Measurements from ENCODE around the gene RFC2.

Gene RFC2

DNA sequence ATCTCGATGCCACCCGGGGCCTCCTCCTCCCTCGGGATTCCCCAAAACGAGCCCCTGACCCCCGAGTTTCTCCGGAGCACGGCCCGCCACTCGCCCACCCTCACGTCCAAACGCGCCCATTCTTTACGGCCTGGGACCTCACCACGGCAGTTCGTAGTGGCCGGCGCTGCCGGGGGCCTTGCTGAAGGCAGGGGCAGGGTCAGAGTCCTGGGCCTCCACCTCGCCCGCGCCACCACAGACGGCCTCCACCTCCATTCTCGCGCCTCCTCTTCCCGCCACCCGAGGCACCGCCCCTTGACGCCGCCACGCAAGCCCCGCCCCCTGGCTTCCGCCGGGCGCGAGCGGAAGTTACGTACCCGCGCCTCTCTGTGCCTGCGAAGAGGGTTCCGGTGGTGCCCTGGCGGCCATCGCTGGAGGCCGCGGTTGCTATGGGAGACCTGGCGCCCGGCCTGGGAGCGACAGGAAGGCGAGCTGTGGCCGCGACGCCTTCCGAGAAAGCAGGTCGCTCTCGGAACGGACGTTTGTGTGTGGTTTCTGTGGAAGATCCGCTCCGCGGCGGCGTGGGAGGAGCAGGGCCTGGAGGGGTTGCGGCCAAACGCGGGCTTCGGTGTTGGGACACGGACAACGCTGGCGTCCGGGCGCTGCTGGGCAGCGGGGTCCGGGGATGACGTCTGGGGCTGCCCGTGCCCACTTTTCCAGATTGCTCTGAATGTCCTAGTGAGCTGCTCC, at the start of gene RFC2:
Gene RFC2 (minus strand): TSS at position 271 of the 729 bp plus-strand sequence. CDS start 16 bp downstream, at position 255.
- Histone ChIP-seq H3K4me3 (ENCODE audit: low read depth, low read length) (peak within 1 kb of the TSS; percentile 86), H3K27ac (ENCODE audit: low read depth, low read length) (peak within 1 kb of the TSS; percentile 92), H3K9me3 (ENCODE audit: control insufficient read depth, insufficient read depth, low read length) (no peaks in the 10 kb centered on the region), H3K36me3 (ENCODE audit: control insufficient read depth, insufficient read depth, low read length) (peaks cover 26% of the 10 kb centered on the region), H3K27me3 (ENCODE audit: control insufficient read depth, insufficient read depth, low read length) (no peaks in the 10 kb centered on the region), H3K9ac (ENCODE audit: low read depth, low read length) (peak within 1 kb of the TSS; percentile 92), H3K4me1 (ENCODE audit: control insufficient read depth, insufficient read depth, low read length) (peaks cover 3% of the 10 kb centered on the region; the same call in 1 of the 2 replicates)

DNA sequence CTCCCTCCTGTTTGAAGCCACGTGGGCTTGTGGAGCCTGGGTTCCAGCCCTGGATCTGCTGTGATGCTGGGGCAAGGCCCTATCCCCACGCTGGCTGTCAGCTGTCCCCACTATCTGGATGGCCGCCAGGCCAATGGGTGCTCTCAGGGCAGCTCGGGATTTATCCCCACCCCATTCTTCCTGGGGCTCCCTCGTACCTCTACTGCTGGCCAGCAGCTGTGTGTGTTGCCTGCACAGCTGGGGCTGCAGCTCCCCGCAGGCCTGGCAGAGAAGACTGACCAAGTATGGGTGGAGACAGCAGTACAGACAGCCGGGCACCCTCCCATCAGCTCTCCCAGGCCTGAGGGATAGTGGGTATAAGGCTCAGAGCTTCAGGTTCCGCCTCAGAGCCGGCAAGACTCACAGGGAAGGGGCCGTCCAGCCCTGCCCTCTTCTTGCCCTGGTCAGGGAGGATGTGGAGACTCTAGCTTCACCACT, 48.6 kb upstream of the RFC2 start:
- H3K9me3 ChIP-seq (ENCODE audit: control insufficient read depth, insufficient read depth, low read length), result no peaks in the 10 kb centered on the region
- H3K9ac ChIP-seq (ENCODE audit: low read depth, low read length), result no peak overlapping the region
- H3K4me1 ChIP-seq (ENCODE audit: control insufficient read depth, insufficient read depth, low read length), result no peaks in the 10 kb centered on the region
- no peak overlapping the region for H3K4me3 ChIP-seq (ENCODE audit: low read depth, low read length)
- H3K36me3 ChIP-seq (ENCODE audit: control insufficient read depth, insufficient read depth, low read length), result no peaks in the 10 kb centered on the region
- no peak overlapping the region for H3K27ac ChIP-seq (ENCODE audit: low read depth, low read length)
- H3K27me3 ChIP-seq (ENCODE audit: control insufficient read depth, insufficient read depth, low read length), result no peaks in the 10 kb centered on the region

DNA sequence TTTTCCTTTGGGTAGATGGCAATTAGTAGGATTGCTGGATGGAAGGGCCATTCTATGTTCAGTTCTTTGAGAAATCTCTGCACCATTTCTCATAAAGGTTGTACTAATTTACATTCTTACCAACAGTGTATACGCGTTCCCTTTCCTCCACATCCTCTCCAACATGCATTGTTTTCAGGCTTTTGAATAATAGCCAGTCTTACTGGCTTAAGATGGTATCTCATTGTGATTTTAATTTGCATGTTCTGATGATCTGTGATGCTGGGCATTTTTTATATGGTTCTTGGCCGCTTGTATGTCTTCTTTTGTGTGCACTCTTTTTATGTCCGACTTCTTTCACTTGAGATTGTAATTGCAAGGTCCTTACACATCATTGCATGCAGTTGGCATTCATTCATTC, 46.7 kb upstream of the RFC2 start:
- Histone ChIP-seq H3K27ac (ENCODE audit: low read depth, low read length) (no peak overlapping the region), H3K36me3 (ENCODE audit: control insufficient read depth, insufficient read depth, low read length) (no peaks in the 10 kb centered on the region), H3K27me3 (ENCODE audit: control insufficient read depth, insufficient read depth, low read length) (no peaks in the 10 kb centered on the region), H3K4me1 (ENCODE audit: control insufficient read depth, insufficient read depth, low read length) (no peaks in the 10 kb centered on the region), H3K4me3 (ENCODE audit: low read depth, low read length) (no peak overlapping the region), H3K9ac (ENCODE audit: low read depth, low read length) (no peak overlapping the region), H3K9me3 (ENCODE audit: control insufficient read depth, insufficient read depth, low read length) (no peaks in the 10 kb centered on the region)

DNA sequence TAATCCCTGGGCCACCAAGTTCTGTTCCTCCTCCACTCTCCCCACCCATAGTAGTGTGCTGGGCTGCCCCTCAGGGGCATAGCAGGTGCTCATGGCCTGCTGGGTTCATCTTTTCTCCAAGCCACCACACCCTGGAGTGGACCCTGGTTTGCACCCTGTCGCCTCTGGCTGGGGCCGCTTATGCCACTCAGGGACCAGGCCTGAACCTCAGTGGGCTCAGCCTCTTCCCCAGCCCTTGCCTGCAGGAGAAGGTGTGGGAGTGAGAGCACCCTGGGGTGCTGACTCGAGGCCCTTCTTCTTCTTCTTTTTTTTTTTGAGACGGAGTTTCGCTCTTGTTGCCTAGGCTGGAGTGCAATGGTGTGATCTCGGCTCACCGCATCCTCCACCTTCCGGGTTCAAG, 45.2 kb upstream of the RFC2 start:
- Histone ChIP-seq H3K36me3 (ENCODE audit: control insufficient read depth, insufficient read depth, low read length) (no peaks in the 10 kb centered on the region), H3K9me3 (ENCODE audit: control insufficient read depth, insufficient read depth, low read length) (no peaks in the 10 kb centered on the region), H3K4me3 (ENCODE audit: low read depth, low read length) (no peak overlapping the region), H3K4me1 (ENCODE audit: control insufficient read depth, insufficient read depth, low read length) (peaks cover 5% of the 10 kb centered on the region), H3K27me3 (ENCODE audit: control insufficient read depth, insufficient read depth, low read length) (no peaks in the 10 kb centered on the region), H3K9ac (ENCODE audit: low read depth, low read length) (no peak overlapping the region), H3K27ac (ENCODE audit: low read depth, low read length) (no peak overlapping the region)

DNA sequence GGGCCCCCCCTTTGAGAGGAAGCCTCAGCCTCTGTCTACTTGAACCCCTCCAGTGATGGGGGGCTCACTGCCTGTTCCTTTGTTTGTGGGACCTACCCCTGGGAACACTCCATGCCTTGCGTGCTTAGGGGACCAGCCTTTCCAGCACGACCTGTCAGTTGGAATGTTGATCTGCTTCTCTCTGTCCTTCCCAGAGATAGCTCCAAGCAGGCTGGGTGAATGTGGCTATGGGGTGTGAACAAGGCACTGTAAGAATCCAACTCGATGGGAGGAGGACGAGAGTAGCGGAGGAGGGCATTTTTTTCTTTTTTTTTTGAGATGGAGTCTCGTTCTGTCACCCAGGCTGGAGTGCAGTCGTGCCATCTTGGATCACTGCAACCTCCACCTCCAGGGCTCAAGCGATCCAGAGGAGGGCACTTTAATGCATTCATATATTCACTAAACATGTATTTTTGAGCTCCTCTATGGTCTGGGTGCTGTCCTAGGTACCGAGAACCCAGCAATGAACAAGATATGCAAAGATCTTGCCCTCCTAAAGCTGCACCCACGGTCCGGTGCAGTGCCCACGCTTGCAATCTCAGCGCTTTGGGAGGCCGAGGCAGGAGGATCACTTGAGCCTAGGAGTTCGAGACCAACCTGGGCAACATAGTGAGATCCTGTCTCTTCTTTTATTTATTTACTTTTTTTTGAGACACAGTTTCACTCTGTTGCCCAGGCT, 43.5 kb upstream of the RFC2 start:
- Histone ChIP-seq H3K27ac (ENCODE audit: low read depth, low read length) (no peak overlapping the region), H3K4me1 (ENCODE audit: control insufficient read depth, insufficient read depth, low read length) (peaks cover 17% of the 10 kb centered on the region), H3K4me3 (ENCODE audit: low read depth, low read length) (no peak overlapping the region), H3K9ac (ENCODE audit: low read depth, low read length) (no peak overlapping the region), H3K9me3 (ENCODE audit: control insufficient read depth, insufficient read depth, low read length) (no peaks in the 10 kb centered on the region), H3K27me3 (ENCODE audit: control insufficient read depth, insufficient read depth, low read length) (no peaks in the 10 kb centered on the region), H3K36me3 (ENCODE audit: control insufficient read depth, insufficient read depth, low read length) (no peaks in the 10 kb centered on the region)

DNA sequence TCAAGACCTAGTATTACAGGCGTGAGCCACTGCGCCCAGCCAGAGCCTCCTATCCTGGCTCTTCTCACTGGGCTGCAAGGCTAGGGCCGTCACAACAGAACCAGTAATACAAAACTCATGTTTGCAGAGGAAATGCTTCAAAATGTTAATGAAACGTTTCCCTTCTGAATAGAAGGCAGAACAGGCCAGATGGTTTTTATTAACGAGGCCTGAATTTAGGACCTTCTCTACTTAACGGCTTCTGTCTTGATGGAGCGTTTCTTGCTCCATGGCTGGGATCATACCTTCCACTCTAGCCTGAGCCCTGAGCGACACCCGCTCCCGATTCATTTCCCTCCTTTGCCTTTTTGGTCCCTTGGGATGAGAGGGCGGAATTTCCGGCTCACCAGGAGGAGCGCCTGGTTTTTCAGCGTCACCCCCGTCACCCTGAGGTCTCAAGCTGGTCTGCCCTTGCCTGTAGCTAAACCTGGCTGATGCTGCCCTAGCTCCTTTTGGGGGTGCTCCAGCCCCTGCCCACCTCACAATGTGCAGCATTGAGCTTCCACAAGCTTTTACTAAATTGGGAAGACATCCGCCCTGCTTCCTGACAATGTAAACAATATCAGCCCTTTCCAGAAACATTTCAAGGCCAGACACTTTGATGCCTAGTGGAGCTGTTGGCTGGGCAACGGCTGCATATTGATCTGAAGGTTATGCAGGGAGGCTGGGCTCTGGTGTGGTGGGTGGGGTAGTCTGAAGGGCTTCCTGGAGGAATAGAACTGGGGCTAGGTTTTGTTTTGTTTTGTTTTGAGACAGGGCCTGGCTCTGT, 40.2 kb upstream of the RFC2 start:
- H3K4me1 ChIP-seq (ENCODE audit: control insufficient read depth, insufficient read depth, low read length), result peaks cover 26% of the 10 kb centered on the region
- no peak overlapping the region for H3K27ac ChIP-seq (ENCODE audit: low read depth, low read length)
- H3K9ac ChIP-seq (ENCODE audit: low read depth, low read length), result no peak overlapping the region

DNA sequence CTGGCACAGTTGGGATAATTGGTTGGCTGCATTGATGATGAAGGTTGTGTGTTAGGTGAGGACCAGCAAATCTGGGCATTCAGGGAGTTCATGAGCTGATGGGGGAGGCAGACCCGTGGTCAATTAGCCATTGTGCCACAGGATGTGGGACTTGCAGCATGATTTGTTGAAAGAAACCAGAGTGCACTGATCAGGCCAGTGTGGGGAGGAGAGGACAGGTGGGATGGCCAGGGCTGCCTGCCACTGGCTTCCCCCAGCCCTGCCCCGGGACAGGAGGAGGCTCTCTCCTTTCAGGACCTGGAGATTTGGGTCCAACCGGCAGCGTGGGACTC, 39.3 kb upstream of the RFC2 start:
- H3K4me3 ChIP-seq (ENCODE audit: low read depth, low read length), result no peak overlapping the region
- no peak overlapping the region for H3K9ac ChIP-seq (ENCODE audit: low read depth, low read length)
- peaks cover 29% of the 10 kb centered on the region for H3K4me1 ChIP-seq (ENCODE audit: control insufficient read depth, insufficient read depth, low read length)
- peaks cover 10% of the 10 kb centered on the region; the same call in 1 of the 2 replicates for H3K27me3 ChIP-seq (ENCODE audit: control insufficient read depth, insufficient read depth, low read length)
- H3K27ac ChIP-seq (ENCODE audit: low read depth, low read length), result no peak overlapping the region
- no peaks in the 10 kb centered on the region for H3K36me3 ChIP-seq (ENCODE audit: control insufficient read depth, insufficient read depth, low read length)
- H3K9me3 ChIP-seq (ENCODE audit: control insufficient read depth, insufficient read depth, low read length), result no peaks in the 10 kb centered on the region

More for the DNA sequence above, 40.2 kb upstream of the RFC2 start:
- no peak overlapping the region for H3K4me3 ChIP-seq (ENCODE audit: low read depth, low read length)
- no peaks in the 10 kb centered on the region for H3K9me3 ChIP-seq (ENCODE audit: control insufficient read depth, insufficient read depth, low read length)
- H3K36me3 ChIP-seq (ENCODE audit: control insufficient read depth, insufficient read depth, low read length), result no peaks in the 10 kb centered on the region
- peaks cover 6% of the 10 kb centered on the region; the same call in 1 of the 2 replicates for H3K27me3 ChIP-seq (ENCODE audit: control insufficient read depth, insufficient read depth, low read length)

DNA sequence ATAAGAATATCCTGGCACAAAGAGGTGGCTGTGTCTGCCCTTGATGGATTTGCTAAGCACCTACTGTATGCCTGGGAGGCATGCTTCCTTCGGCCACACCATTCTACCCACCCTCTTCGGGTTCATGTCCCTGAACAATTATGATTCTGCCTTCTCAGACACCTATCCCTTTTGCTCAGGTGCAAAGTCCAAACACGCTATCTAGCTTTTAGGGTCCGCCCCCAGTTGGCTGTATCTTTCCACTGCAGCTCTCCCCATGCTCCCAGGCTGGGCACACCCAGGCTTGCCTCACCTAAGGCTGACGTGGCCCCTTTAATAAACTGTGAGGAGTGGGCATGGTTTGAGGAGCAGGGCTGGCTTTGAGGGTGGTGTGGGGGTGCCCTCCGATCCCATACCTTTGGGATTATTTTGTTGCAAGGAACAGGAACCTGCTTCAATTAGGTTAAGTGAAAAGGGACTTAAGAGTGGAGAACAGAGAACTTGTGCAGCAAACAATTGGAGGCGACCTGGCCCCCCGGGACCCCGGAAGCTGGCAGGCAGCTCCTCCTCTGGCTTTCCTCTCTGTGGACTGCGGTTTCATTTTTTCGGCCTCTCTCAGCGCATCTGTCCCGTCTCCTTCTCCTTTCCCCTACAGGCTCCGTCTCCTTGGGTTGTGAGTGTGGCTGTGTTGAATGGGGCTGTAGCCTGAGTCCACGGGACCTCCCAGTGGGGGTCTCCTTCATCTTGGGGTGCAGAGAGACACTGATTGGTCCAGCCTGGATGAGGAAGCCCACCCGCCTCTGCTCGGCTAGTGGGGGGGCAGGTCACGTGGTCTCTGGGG, 38.8 kb upstream of the RFC2 start:
- no peaks in the 10 kb centered on the region for H3K9me3 ChIP-seq (ENCODE audit: control insufficient read depth, insufficient read depth, low read length)
- peaks cover 16% of the 10 kb centered on the region; the same call in 1 of the 2 replicates for H3K27me3 ChIP-seq (ENCODE audit: control insufficient read depth, insufficient read depth, low read length)
- H3K9ac ChIP-seq (ENCODE audit: low read depth, low read length), result no peak overlapping the region
- H3K4me3 ChIP-seq (ENCODE audit: low read depth, low read length), result no peak overlapping the region
- peaks cover 35% of the 10 kb centered on the region for H3K4me1 ChIP-seq (ENCODE audit: control insufficient read depth, insufficient read depth, low read length)
- no peaks in the 10 kb centered on the region for H3K36me3 ChIP-seq (ENCODE audit: control insufficient read depth, insufficient read depth, low read length)
- no peak overlapping the region for H3K27ac ChIP-seq (ENCODE audit: low read depth, low read length)

DNA sequence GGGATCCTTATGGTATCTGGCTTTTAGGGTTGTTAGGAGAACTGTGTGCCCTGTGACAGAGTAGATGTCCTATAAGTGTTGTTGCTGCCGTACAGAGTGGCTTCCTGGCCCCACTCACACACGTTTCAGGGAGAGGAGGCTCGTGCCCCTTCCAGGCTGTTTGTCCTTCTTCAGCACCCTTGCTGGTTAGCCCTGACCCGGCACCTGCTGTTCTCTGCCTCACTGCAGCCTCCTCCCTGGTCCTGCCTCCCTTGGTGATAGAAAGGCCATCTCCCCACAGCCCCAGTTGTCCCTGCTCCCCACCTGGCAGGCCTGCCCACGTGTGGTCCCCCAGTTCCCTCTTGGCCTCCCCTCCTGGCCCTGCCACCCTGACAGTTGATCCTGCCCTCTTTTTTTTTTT, 37.3 kb upstream of the RFC2 start:
- Histone ChIP-seq H3K4me3 (ENCODE audit: low read depth, low read length) (no peak overlapping the region), H3K4me1 (ENCODE audit: control insufficient read depth, insufficient read depth, low read length) (peaks cover 35% of the 10 kb centered on the region), H3K27me3 (ENCODE audit: control insufficient read depth, insufficient read depth, low read length) (peaks cover 16% of the 10 kb centered on the region; the same call in 1 of the 2 replicates), H3K9ac (ENCODE audit: low read depth, low read length) (no peak overlapping the region), H3K36me3 (ENCODE audit: control insufficient read depth, insufficient read depth, low read length) (no peaks in the 10 kb centered on the region), H3K27ac (ENCODE audit: low read depth, low read length) (no peak overlapping the region), H3K9me3 (ENCODE audit: control insufficient read depth, insufficient read depth, low read length) (no peaks in the 10 kb centered on the region)

DNA sequence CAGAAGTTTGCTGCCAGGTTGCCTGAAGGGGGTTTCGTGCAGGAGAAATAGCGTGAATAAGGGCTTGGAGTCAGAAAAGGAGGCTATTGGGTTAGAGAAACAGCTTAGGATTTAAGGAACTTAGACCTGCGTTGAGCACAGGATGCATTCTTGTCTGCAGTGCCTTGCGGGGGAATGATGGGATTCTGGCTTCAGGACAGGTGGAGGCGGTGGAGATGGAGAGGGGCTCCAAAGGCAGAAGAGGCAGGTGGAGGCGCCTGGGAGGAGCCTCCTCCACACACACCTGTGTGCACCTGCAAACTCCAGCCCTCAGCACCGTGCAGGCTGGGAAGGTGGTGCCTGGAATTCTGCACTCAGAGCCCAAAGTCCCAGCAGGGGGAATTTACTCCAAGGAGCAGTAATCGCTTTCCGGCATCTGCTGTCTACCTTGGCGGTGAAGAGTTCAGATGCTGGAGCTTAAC, 36.8 kb upstream of the RFC2 start:
- H3K27ac ChIP-seq (ENCODE audit: low read depth, low read length), result no peak overlapping the region
- peak overlapping the region; percentile 78 for H3K4me3 ChIP-seq (ENCODE audit: low read depth, low read length)
- H3K36me3 ChIP-seq (ENCODE audit: control insufficient read depth, insufficient read depth, low read length), result no peaks in the 10 kb centered on the region
- H3K27me3 ChIP-seq (ENCODE audit: control insufficient read depth, insufficient read depth, low read length), result peaks cover 16% of the 10 kb centered on the region; the same call in 1 of the 2 replicates
- H3K9ac ChIP-seq (ENCODE audit: low read depth, low read length), result no peak overlapping the region
- H3K4me1 ChIP-seq (ENCODE audit: control insufficient read depth, insufficient read depth, low read length), result peaks cover 35% of the 10 kb centered on the region
- H3K9me3 ChIP-seq (ENCODE audit: control insufficient read depth, insufficient read depth, low read length), result no peaks in the 10 kb centered on the region

All from HUES48 (cell line).